Measurements from ENCODE around the gene GTF3C2. TPM values are rescaled to one million over a fixed set of nuclear protein-coding genes. Genes with fewer than 3 reads are reported as not detected.

The GTF3C2 gene
- total and polyA plus RNA-seq, 8 donors: 45.2 to 71.7 (median 66.5) TPM

DNA sequence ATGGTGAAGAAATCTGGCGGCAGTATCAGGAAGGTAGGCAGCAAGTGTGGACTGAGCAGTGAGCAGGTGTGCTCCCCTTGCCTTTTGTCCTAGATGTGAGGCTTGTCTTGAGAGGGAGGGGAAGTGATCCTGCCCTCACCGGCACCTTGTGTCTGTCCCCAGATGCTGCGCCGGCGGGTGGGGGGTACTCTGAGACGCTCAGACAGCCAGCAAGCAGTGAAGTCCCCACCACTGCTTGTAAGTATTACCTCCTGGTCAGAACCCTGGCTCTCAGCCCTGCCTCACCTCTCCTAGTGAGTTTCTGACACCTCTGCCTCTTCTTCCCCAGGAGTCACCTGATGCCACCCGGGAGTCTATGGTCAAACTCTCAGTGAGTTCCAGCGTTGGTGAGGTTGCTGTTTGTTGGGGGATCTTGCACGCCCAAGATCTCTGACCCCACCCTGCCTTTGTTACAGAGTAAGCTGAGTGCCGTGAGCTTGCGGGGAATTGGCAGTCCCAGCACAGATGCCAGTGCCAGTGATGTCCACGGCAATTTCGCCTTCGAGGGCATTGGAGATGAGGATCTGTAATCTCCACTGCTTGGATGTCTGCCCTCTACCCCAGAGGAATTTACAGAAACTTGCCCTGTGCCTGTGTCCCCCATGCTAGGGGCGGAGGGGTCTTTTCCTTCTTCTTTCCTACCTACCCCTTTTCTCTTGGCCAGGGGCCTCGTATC, 19.7 kb upstream of the GTF3C2 start:
- TF ChIP-seq, protein P1, sequence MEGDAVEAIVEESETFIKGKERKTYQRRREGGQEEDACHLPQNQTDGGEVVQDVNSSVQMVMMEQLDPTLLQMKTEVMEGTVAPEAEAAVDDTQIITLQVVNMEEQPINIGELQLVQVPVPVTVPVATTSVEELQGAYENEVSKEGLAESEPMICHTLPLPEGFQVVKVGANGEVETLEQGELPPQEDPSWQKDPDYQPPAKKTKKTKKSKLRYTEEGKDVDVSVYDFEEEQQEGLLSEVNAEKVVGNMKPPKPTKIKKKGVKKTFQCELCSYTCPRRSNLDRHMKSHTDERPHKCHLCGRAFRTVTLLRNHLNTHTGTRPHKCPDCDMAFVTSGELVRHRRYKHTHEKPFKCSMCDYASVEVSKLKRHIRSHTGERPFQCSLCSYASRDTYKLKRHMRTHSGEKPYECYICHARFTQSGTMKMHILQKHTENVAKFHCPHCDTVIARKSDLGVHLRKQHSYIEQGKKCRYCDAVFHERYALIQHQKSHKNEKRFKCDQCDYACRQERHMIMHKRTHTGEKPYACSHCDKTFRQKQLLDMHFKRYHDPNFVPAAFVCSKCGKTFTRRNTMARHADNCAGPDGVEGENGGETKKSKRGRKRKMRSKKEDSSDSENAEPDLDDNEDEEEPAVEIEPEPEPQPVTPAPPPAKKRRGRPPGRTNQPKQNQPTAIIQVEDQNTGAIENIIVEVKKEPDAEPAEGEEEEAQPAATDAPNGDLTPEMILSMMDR (IDR thresholded peaks at IDR 0.05): no peak
- ATAC-seq: no peak
- H3K36me3 ChIP-seq: peaks cover 0 to 67% of the 10 kb centered on the region in 2 donors
- no peaks in the 10 kb centered on the region for H3K9me3 ChIP-seq
- no peak for DNase-seq
- H3K27me3 ChIP-seq: no peaks in the 10 kb centered on the region
- intact Hi-C loops (cut with DNase I): no loop called here
- H3K4me3 ChIP-seq: no peak overlapping the region
- H3K27ac ChIP-seq: no peak overlapping the region
- peaks cover 24 to 44% of the 10 kb centered on the region in 2 donors for H3K4me1 ChIP-seq

DNA sequence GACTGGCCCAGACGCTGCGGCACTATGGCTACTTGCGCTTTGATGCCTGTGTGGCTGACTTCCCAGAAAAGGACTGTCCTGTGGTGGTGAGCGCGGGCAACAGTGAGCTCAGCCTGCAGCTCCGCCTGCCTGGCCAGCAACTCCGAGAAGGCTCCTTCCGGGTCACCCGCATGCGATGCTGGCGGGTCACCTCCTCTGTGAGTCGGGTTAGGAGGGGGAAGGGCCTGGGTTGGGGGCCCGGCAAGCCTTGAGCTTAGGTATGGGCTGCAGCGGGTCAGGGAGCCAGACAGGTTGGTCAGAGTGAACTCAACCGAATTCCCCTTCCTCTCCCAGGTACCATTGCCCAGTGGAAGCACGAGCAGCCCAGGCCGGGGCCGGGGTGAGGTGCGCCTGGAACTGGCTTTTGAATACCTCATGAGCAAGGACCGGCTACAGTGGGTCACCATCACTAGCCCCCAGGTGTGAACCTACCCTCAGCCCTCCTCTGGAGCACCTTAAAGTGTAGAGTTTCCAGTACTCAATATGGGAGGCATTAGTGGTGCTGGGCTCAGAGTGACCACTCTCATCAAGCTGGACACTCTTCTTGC, 19.0 kb upstream of the GTF3C2 start:
- Histone ChIP-seq H3K27me3 (no peaks in the 10 kb centered on the region), H3K27ac (no peak overlapping the region), H3K9me3 (no peaks in the 10 kb centered on the region), H3K36me3 (peaks cover 0 to 65% of the 10 kb centered on the region in 2 donors), H3K4me3 (no peak overlapping the region), H3K4me1 (peaks cover 25 to 43% of the 10 kb centered on the region in 2 donors)
- DNase-seq (peak in 1 of 4 donors; percentile 61), ATAC-seq (no peak)
- intact Hi-C loops (cut with DNase I): no loop called here
- TF ChIP-seq, protein P1 (IDR thresholded peaks at IDR 0.05): no peak

DNA sequence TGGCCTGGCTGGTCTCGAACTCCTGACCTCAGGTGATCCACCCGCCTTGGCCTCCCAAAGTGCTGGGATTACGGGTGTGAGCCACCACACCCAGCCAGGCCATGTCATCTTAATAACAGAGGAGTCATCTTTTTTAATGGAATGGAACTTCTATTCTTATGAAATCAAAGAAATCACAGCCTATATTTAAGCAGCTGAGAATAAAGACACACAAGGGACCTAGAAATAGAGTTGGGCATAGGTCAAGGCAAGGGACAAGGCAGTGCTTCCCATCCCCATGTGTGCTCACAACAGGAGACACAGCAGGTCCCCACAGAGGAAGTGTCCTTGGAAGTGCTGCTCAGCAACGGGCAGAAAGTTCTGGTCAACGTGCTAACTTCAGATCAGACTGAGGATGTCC, 17.0 kb upstream of the GTF3C2 start:
- Histone ChIP-seq H3K27ac (no peak overlapping the region), H3K4me1 (peaks cover 28 to 40% of the 10 kb centered on the region in 2 donors), H3K4me3 (no peak overlapping the region), H3K36me3 (peaks cover 0 to 65% of the 10 kb centered on the region in 2 donors), H3K9me3 (no peaks in the 10 kb centered on the region), H3K27me3 (no peaks in the 10 kb centered on the region)
- TF ChIP-seq, protein P1 (IDR thresholded peaks at IDR 0.05): no peak
- DNase-seq (no peak), ATAC-seq (no peak)
- intact Hi-C loops (cut with DNase I): no loop called here

DNA sequence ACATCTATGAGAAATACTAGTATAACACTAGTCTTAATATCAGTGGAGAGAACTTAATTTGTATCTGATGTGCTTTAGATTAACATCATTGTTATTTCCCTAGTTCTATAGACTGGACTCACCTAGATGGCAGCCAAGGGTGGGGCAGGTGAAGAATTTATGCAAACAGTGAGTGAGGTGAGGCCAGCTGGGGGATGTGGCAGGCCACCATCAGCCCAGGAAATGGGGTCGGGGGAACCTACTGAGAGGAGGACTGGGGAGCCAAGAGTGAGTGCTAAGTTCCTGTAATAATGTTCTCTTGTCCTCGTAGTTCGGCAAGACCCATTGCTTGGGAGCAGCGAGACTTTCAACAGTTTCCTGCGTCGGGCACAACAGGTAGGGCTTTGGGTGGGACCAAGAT, 16.4 kb upstream of the GTF3C2 start:
- H3K9me3 ChIP-seq: no peaks in the 10 kb centered on the region
- ATAC-seq: no peak
- peak overlapping the region in 1 of 2 donors; percentile 94 for H3K27ac ChIP-seq
- H3K4me3 ChIP-seq: peak overlapping the region in 1 of 2 donors; percentile 97
- H3K4me1 ChIP-seq: peaks cover 31 to 37% of the 10 kb centered on the region in 2 donors
- intact Hi-C loops (cut with DNase I): no loop called here
- peaks cover 0 to 65% of the 10 kb centered on the region in 2 donors for H3K36me3 ChIP-seq
- no peak for DNase-seq
- TF ChIP-seq, protein P1 (IDR thresholded peaks at IDR 0.05): no peak
- H3K27me3 ChIP-seq: no peaks in the 10 kb centered on the region

DNA sequence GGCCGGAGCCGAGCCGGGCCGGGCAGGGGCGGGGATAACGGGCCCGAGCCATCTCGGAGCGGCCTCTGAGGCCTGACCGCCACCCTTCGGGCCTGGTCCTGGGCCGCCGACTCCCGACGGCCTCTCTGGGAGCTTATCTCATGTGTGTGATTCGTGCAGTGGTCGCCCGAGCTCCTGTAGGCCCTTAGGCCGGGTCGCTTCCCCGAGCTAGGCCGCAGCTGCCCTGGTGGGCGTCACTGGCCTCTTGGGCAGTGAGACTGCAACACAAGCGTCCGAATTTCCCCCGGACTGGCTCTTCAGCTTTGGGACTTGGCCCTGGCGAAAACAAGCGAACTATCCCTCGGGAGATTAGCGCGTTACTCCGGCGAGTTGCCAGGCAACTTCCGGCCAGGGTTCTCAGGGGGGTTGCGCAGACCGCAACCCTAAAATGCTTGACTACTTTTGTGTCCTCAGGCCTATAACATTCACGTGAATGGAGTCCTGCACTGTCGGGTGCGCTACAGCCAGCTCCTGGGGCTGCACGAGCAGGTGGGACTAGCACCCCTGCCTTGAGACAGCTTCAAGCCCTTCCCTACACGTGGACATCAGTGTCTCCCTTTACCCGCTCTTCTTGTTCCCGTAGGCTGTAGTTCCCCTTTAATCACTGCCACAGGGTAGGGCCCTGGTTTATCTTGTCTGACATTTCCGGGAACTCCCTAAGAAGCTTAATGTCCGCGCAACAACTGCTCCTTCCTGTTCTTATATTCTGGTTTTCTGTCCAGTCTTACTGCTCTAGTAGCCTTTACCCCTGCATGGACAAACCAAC, 14.5 kb upstream of the GTF3C2 start:
- Histone ChIP-seq H3K27ac (peak overlapping the region; percentile 82 to 94), H3K9me3 (no peaks in the 10 kb centered on the region), H3K27me3 (no peaks in the 10 kb centered on the region), H3K4me3 (peak overlapping the region; percentile 95 to 97), H3K4me1 (peaks cover 31 to 37% of the 10 kb centered on the region in 2 donors), H3K36me3 (peaks cover 0 to 65% of the 10 kb centered on the region in 2 donors)
- DNase-seq (peak in 2 of 4 donors; percentile 24 to 52), ATAC-seq (peak; percentile 42)
- TF ChIP-seq, protein P1 (IDR thresholded peaks at IDR 0.05): no peak
- intact Hi-C loops (cut with DNase I): no loop called here

Data from left lung (tissue), 10 donors.